Caco-2 (cell line): ENCODE measurements around the gene ZDHHC22. TPM values are rescaled to one million over a fixed set of nuclear protein-coding genes. Genes with fewer than 3 reads are reported as not detected.

ENCODE experiments used
- BruUV-seq: library from RNA; stranded (reverse); fragments of 400-500 nt; replicated peaks from 2 replicates; lab custom pipeline; 2021; lab: Mats Ljungman, UMichigan
- CTCF ChIA-PET: fragments of 300-600 bp; sonication (Branson Sonifier 250); formaldehyde crosslinking; loops from one replicate; lab custom pipeline; 2022; ENCODE audit warnings: antibody characterized with exemption; lab: Charles Lee
- POLR2A ChIA-PET: fragments of 300-600 bp; sonication (Branson Sonifier 250); formaldehyde crosslinking; loops from one replicate; lab custom pipeline; 2022; ENCODE audit warnings: antibody characterized with exemption; lab: Charles Lee
- DNase-seq, 2 experiments: peaks; one replicate each; pipeline versions ENCODE4 v3.0.0 to v3.0.0-alpha.2; 2020 to 2022
- H3K27me3 ChIP-seq: replicated peaks from 2 replicates; pipeline ENCODE4 v1.6.0; 2011; ENCODE audit warnings: low read length; ENCODE audit not compliant: control insufficient read depth, insufficient read depth
- H3K36me3 ChIP-seq: 2 replicates; pipeline ENCODE4 v1.5.1; 2011; ENCODE audit warnings: low read length; ENCODE audit not compliant: control insufficient read depth, insufficient read depth
- H3K4me1 ChIP-seq: fragments of 250-450 bp; sonication (Bioruptor Pico); 2 replicates; pipeline ENCODE4 v1.5.1; 2020; ENCODE audit warnings: mild to moderate bottlenecking
- H3K4me3 ChIP-seq: 2 replicates; pipeline ENCODE4 v1.5.1; 2011; ENCODE audit warnings: low read depth, mild to moderate bottlenecking, control low read depth, low read length
- H3K9me3 ChIP-seq: fragments of 250-450 bp; sonication (Bioruptor Pico); 2 replicates; pipeline ENCODE4 v1.5.1; 2020; ENCODE audit warnings: mild to moderate bottlenecking, moderate library complexity
- H3K27ac Mint-ChIP-seq: one replicate; pipeline ENCODE4 v1.8.0; 2022; ENCODE audit warnings: mixed read lengths; ENCODE audit not compliant: unreplicated experiment
- H3K27me3 Mint-ChIP-seq: one replicate; pipeline ENCODE4 v1.8.0; 2022; ENCODE audit warnings: mixed read lengths; ENCODE audit not compliant: insufficient read depth, unreplicated experiment
- H3K36me3 Mint-ChIP-seq: one replicate; pipeline ENCODE4 v1.8.0; 2022; ENCODE audit warnings: mild to moderate bottlenecking, mixed read lengths; ENCODE audit not compliant: insufficient read depth, unreplicated experiment
- H3K4me1 Mint-ChIP-seq: one replicate; pipeline ENCODE4 v1.8.0; 2022; ENCODE audit warnings: low read depth, mixed read lengths; ENCODE audit not compliant: unreplicated experiment
- H3K4me3 Mint-ChIP-seq: one replicate; pipeline ENCODE4 v1.8.0; 2022; ENCODE audit warnings: mild to moderate bottlenecking, moderate library complexity, mixed read lengths; ENCODE audit not compliant: unreplicated experiment
- H3K9me3 Mint-ChIP-seq: one replicate; pipeline ENCODE4 v1.8.0; 2022; ENCODE audit warnings: mixed read lengths; ENCODE audit not compliant: unreplicated experiment
- intact Hi-C: fragments of 100-400 bp; cut with micrococcal nuclease; formaldehyde crosslinking; loops from one replicate; pipeline ENCODE4 v1.10.0; 2022; ENCODE audit not compliant: unreplicated experiment
- total RNA-seq: library from RNA; stranded (reverse); gene quantifications from 2 replicates; pipeline ENCODE4 v1.2.3, GENCODE V29; 2022
- TF ChIP-seq, protein P1 (sequence below), 2 experiments: fragments of 200-600 bp in 1 of 2; IDR thresholded peaks; 1 replicate in 1 of 2; 2 replicates in 1 of 2; pipeline versions ENCODE4 v1.5.1 to v1.8.0; 2011 to 2022; ENCODE audit warnings: antibody characterized with exemption in 1 of 2, control low read depth in 1 of 2, inconsistent platforms in 1 of 2, low read depth in 1 of 2, low read length in 1 of 2, mild to moderate bottlenecking in 1 of 2, moderate library complexity in 1 of 2; ENCODE audit not compliant: insufficient read depth in 1 of 2, severe bottlenecking in 1 of 2, unreplicated experiment in 1 of 2

ZDHHC22 gene
- total RNA-seq, 1 experiment from 2014 or later = not detected

DNA sequence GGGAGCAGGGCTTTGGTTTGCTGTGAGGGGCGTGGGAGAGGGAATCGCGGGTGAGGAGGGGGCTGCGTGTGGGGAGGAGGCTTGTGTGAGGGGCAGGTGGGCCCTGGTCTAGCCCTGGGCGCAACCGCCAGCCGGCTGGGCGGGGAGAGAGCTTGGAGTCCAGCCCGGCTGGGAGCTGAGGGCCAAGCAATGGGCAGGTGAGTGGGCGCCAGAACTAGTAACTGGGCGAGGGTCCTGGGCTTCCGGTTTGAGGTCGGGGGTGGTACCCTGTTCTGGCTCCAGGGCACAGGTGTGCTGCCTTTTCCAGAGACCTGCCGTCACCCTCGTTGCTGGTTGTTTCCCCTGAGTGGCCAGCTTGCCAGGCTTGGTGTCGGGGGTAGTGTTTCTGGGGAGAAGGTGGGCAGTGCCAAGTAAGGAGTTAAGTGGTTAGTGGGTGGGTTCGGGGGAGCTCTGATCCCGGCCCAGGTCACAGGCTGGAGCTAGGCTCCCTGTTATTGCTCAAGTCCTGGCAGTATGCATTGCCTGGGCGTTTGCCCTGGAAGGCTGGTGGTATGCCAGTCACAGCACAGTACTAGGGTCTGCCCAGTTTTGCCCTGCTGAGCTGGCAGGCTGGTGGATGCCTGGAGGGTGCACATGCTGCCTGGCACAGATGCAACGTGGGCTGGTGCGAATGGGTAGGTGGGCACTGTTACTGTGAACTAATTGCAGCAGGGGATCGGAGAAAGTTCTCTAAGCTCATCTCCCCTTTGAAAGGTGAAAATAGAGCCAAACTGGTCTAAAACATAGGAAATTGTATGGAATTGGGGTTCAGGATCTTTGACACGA lies 42.9 kb downstream of the ZDHHC22 start:
- Histone ChIP-seq H3K4me1 (peaks cover 5% of the 10 kb centered on the region; the same call in 1 of the 2 replicates), H3K27me3 (no peaks in the 10 kb centered on the region), H3K4me3 (peak overlapping the region; percentile 88), H3K9me3 (no peaks in the 10 kb centered on the region), H3K36me3 (no peaks in the 10 kb centered on the region; the same call in 1 of the 2 replicates)
- ChIA-PET CTCF (interaction anchor here (0.8 to 2.1 kb wide), 7 partner anchors 28 to 226 kb away, joined by 3 to 9 read pairs (median 7); no protein-coding TSS in a partner anchor), POLR2A (interaction anchor here (1.1 kb wide), 1 partner anchor 83 kb away, joined by 12 read pairs; the partner anchor contains the start of gene TMEM63C)
- no peaks in the 10 kb centered on the region for H3K9me3 Mint-ChIP-seq
- DNase-seq = peak in 1 of 2 experiments; percentile 30
- no TSS peak for BruUV-seq
- intact Hi-C loops = loop anchor here (1.0 to 2.0 kb wide), 2 partner anchors 13 to 222 kb away; partner anchors contain the start of genes GSTZ1 and POMT2
- peak overlapping the region; percentile 97 for H3K27ac Mint-ChIP-seq
- peak overlapping the region; percentile 90 for H3K4me3 Mint-ChIP-seq
- TF ChIP-seq, protein P1, sequence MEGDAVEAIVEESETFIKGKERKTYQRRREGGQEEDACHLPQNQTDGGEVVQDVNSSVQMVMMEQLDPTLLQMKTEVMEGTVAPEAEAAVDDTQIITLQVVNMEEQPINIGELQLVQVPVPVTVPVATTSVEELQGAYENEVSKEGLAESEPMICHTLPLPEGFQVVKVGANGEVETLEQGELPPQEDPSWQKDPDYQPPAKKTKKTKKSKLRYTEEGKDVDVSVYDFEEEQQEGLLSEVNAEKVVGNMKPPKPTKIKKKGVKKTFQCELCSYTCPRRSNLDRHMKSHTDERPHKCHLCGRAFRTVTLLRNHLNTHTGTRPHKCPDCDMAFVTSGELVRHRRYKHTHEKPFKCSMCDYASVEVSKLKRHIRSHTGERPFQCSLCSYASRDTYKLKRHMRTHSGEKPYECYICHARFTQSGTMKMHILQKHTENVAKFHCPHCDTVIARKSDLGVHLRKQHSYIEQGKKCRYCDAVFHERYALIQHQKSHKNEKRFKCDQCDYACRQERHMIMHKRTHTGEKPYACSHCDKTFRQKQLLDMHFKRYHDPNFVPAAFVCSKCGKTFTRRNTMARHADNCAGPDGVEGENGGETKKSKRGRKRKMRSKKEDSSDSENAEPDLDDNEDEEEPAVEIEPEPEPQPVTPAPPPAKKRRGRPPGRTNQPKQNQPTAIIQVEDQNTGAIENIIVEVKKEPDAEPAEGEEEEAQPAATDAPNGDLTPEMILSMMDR (IDR thresholded peaks at IDR 0.05; ENCODE audit: insufficient read depth in 1 of 2, low read depth in 1 of 2, low read length in 1 of 2, severe bottlenecking in 1 of 2, unreplicated experiment in 1 of 2) = no peak
- H3K36me3 Mint-ChIP-seq = peaks cover 10% of the 10 kb centered on the region
- H3K4me1 Mint-ChIP-seq = peaks cover 11% of the 10 kb centered on the region
- no peaks in the 10 kb centered on the region for H3K27me3 Mint-ChIP-seq

DNA sequence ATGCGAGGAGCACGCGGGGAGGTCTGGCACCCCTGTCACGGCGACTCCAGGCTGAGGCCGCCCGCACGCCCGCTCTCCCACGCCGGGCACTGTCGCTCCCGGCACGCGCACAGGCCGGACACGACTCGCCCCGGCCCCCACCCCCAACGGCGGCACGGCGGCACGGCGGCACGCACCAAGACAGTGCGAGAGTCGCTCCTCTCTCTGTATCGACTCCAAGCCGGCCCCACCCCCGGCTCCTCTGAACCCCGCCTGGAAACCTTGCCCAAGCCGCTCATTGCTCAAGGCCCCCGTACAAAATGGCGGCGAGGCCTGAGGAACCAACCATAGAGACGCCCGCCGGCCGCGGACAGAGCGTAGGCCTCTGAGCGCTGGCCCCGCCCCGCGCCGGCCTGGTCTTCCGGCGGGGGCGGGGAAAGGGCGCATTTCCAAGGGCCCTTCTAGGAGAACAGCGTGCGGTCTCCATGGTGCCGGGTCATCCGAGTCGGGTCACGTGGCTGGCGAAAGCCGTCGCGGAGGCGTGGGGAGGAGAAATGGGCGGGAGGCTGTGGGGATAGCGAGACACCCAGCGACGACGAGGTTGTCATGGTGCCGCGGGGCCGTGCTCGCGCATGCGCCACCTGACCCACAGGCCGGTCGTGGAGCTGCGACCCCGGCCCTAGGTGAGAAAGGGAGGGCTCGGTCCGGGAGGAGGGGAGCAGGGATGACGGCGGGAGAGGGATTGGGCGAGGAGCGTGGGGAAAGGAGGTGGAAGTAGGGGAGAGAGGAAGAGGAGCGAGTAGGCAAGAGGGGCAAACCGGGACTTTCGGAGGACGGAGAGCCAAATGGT lies 43.7 kb downstream of the ZDHHC22 start, which contains the start of gene CIPC:
TSS of gene CIPC (plus strand) at position 559 of the 829 bp plus-strand sequence. CDS start 7,451 bp downstream, outside the sequence.
- Histone ChIP-seq H3K36me3 (no peaks in the 10 kb centered on the region), H3K9me3 (no peaks in the 10 kb centered on the region), H3K4me3 (peak within 1 kb of the TSS; percentile 91), H3K4me1 (peaks cover 5% of the 10 kb centered on the region; the same call in 1 of the 2 replicates), H3K27me3 (no peaks in the 10 kb centered on the region)
- peak; percentile 99 for DNase-seq
- Mint-ChIP-seq H3K36me3 (peaks cover 10% of the 10 kb centered on the region), H3K4me1 (peaks cover 11% of the 10 kb centered on the region), H3K4me3 (peak within 1 kb of the TSS; percentile 90), H3K27me3 (no peaks in the 10 kb centered on the region), H3K27ac (peak within 1 kb of the TSS; percentile 97), H3K9me3 (no peaks in the 10 kb centered on the region)
- intact Hi-C loops = loop anchor here (1.0 to 2.0 kb wide), 3 partner anchors 10 to 223 kb away; partner anchors contain the start of genes GSTZ1 and POMT2
- ChIA-PET CTCF (interaction anchor here (0.8 to 2.1 kb wide), 12 partner anchors 12 to 229 kb away, joined by 3 to 9 read pairs (median 4); no protein-coding TSS in a partner anchor), POLR2A (interaction anchor here (1.1 kb wide), 1 partner anchor 83 kb away, joined by 12 read pairs; the partner anchor contains the start of gene TMEM63C)
- TF ChIP-seq, protein P1 (IDR thresholded peaks at IDR 0.05; ENCODE audit: insufficient read depth in 1 of 2, low read depth in 1 of 2, low read length in 1 of 2, severe bottlenecking in 1 of 2, unreplicated experiment in 1 of 2) = no peak
- no TSS peak for BruUV-seq
